ENCODE data around the gene ZBED6.

DNA sequence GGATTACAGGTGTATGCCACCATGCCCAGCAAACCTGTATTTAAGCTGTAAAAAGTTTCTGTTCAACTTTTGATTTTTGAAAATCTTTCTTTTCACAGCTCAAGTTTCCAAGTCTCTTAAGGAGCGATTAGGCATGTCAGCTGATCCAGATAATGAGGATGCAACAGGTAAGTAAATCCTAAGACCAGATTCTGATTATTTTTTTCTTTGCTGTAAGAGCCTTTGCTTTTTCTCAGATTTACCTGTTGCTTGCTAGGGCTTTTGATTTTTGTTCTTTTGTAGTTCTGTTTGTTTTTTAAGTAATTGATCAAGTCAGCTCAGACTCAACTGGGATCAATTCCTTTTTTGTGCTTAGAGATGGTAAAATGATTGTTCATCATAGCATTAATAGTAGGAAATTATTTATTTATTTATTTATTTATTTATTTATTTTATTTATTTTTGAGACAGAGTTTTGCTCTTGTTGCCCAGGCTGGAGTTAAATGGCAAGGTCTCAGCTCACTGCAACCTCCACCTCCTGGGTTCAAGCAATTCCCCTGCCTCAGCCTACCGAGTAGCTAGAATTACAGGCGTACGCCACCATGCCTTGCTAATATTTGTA lies 44.9 kb downstream of the ZBED6 start:
- TF ChIP-seq CTCF (IDR thresholded peaks at IDR 0.05; ENCODE audit: low read depth, low read length) (no peak), EZH2phosphoT487 (IDR thresholded peaks at IDR 0.05; ENCODE audit: low read depth) (no peak)
